CD14-positive monocyte (primary cell): ENCODE data around the gene TACC3. TPM values are rescaled to one million over a fixed set of nuclear protein-coding genes. Genes with fewer than 3 reads are reported as not detected.

Experiments used
- DNase-seq, 3 donors: peaks; one replicate each; pipeline ENCODE4 v3.0.0-alpha.2; 2011 to 2022
- H2AFZ ChIP-seq: 2 replicates; pipeline ENCODE4 v1.6.0; 2012; ENCODE audit warnings: mild to moderate bottlenecking, low read depth, low read length, inconsistent platforms; ENCODE audit not compliant: insufficient read depth, poor library complexity, severe bottlenecking
- H3K27ac ChIP-seq, 2 donors: 1 replicate in 1 of 2; 2 replicates in 1 of 2; pipeline ENCODE4 v1.5.1; 2012 to 2013; ENCODE audit warnings: low read length in 2 of 2, control low read depth in 1 of 2, inconsistent platforms in 1 of 2, low read depth in 1 of 2, mild to moderate bottlenecking in 1 of 2
- H3K27me3 ChIP-seq, 2 donors: one replicate each; pipeline versions ENCODE4 v1.6.0 to v1.6.1; 2011 to 2013; ENCODE audit warnings: low read length in 2 of 2; ENCODE audit not compliant: control insufficient read depth in 2 of 2, insufficient read depth in 2 of 2
- H3K36me3 ChIP-seq, 2 donors: replicated peaks in 1 of 2; 1 replicate in 1 of 2; 2 replicates in 1 of 2; pipeline versions ENCODE4 v1.5.1 to v1.6.1; 2012 to 2013; ENCODE audit warnings: low read length in 2 of 2, control low read depth in 1 of 2, inconsistent platforms in 1 of 2, mild to moderate bottlenecking in 1 of 2; ENCODE audit not compliant: insufficient read depth in 2 of 2, control insufficient read depth in 1 of 2
- H3K4me1 ChIP-seq, 2 donors: 1 replicate in 1 of 2; 2 replicates in 1 of 2; pipeline versions ENCODE4 v1.5.1 to v1.6.1; 2012 to 2013; ENCODE audit warnings: low read length in 2 of 2, control low read depth in 1 of 2, inconsistent platforms in 1 of 2, mild to moderate bottlenecking in 1 of 2, moderate library complexity in 1 of 2; ENCODE audit not compliant: insufficient read depth in 2 of 2, control insufficient read depth in 1 of 2
- H3K4me2 ChIP-seq: replicated peaks from 2 replicates; pipeline ENCODE3; 2012; ENCODE audit warnings: low read length, moderate library complexity, mild to moderate bottlenecking; ENCODE audit not compliant: poor library complexity, severe bottlenecking; ENCODE audit errors: extremely low read depth
- H3K4me3 ChIP-seq, 3 experiments: fragments of 200-600 bp in 1 of 3; sonication (generic) in 1 of 3; replicated peaks in 1 of 3; 1 replicate in 2 of 3; 2 replicates in 1 of 3; pipeline ENCODE4 v1.5.1; 2011 to 2013; ENCODE audit warnings: low read length in 3 of 3, mild to moderate bottlenecking in 3 of 3, control low read depth in 2 of 3, low read depth in 2 of 3, inconsistent platforms in 1 of 3, moderate library complexity in 1 of 3
- H3K79me2 ChIP-seq: 2 replicates; pipeline ENCODE4 v1.6.0; 2012; ENCODE audit warnings: mild to moderate bottlenecking, control low read depth, inconsistent platforms, low read length, moderate library complexity; ENCODE audit not compliant: insufficient read depth
- H3K9ac ChIP-seq: 2 replicates; pipeline ENCODE4 v1.6.0; 2017; ENCODE audit warnings: low read length, mild to moderate bottlenecking; ENCODE audit not compliant: insufficient read depth, poor library complexity, severe bottlenecking
- H3K9me3 ChIP-seq, 2 donors: replicated peaks in 1 of 2; 1 replicate in 1 of 2; 2 replicates in 1 of 2; pipeline versions ENCODE4 v1.5.1 to v1.6.1; 2012 to 2013; ENCODE audit warnings: low read length in 2 of 2, control low read depth in 1 of 2; ENCODE audit not compliant: control insufficient read depth in 1 of 2, insufficient read depth in 1 of 2
- H4K20me1 ChIP-seq: 2 replicates; pipeline ENCODE4 v1.6.0; 2012; ENCODE audit warnings: mild to moderate bottlenecking, low read length, control low read depth, moderate library complexity; ENCODE audit not compliant: insufficient read depth
- H3K27ac Mint-ChIP-seq, 7 donors: one replicate each; pipeline ENCODE4 v1.8.0; 2020; ENCODE audit warnings: mild to moderate bottlenecking in 7 of 7, mixed read lengths in 7 of 7, moderate library complexity in 6 of 7, inconsistent platforms in 2 of 7
- H3K27me3 Mint-ChIP-seq, 3 donors: one replicate each; pipeline ENCODE4 v1.8.0; 2021 to 2022; ENCODE audit warnings: low read depth in 3 of 3, mild to moderate bottlenecking in 3 of 3, mixed read lengths in 3 of 3, moderate library complexity in 3 of 3, inconsistent platforms in 1 of 3
- H3K36me3 Mint-ChIP-seq, 2 donors: one replicate each; pipeline ENCODE4 v1.8.0; 2020; ENCODE audit warnings: mixed read lengths in 2 of 2, inconsistent platforms in 1 of 2, mild to moderate bottlenecking in 1 of 2
- H3K4me1 Mint-ChIP-seq: one replicate; pipeline ENCODE4 v1.8.0; 2020; ENCODE audit warnings: mild to moderate bottlenecking, mixed read lengths
- H3K4me3 Mint-ChIP-seq, 2 donors: one replicate each; pipeline ENCODE4 v1.8.0; 2020; ENCODE audit warnings: mild to moderate bottlenecking in 2 of 2, mixed read lengths in 2 of 2, moderate library complexity in 1 of 2
- H3K9me3 Mint-ChIP-seq, 7 donors: one replicate each; pipeline ENCODE4 v1.8.0; 2020 to 2022; ENCODE audit warnings: mixed read lengths in 7 of 7, mild to moderate bottlenecking in 6 of 7, moderate library complexity in 6 of 7, inconsistent platforms in 2 of 7
- WGBS: methylation state at CpG from one replicate; pipeline ENCODE4 v1.1.5; 2013; ENCODE audit warnings: missing lambda C conversion rate; ENCODE audit not compliant: insufficient coverage; 5-methylcytosine and 5-hydroxymethylcytosine counted together
- intact Hi-C, 2 donors: fragments of 100-400 bp; cut with micrococcal nuclease; formaldehyde crosslinking; loops; one replicate each; pipeline versions ENCODE4 v1.15.0 to v1.15.1; 2023
- polyA plus RNA-seq, 3 donors: library from polyadenylated mRNA; depleted of rRNA in 1 of 3; unstranded in 2 of 3; stranded (reverse) in 1 of 3; fragments of 300-500 nt in 2 of 3; fragments of >200 nt in 1 of 3; fragmentation: Illumina TruSeq in 2 of 3; gene quantifications; 1 replicate in 2 of 3; 2 replicates in 1 of 3; pipeline ENCODE4 v1.2.3, GENCODE V29; 2012 to 2021
- TF ChIP-seq, protein P1 (sequence below): fragments of 200-600 bp; IDR thresholded peaks from one replicate; pipeline ENCODE4 v1.8.0; 2022; ENCODE audit warnings: antibody characterized with exemption, mild to moderate bottlenecking

The TACC3 gene
- polyA plus RNA-seq, 3 donors, result 43.7 to 84.2 (median 56.6) TPM

DNA sequence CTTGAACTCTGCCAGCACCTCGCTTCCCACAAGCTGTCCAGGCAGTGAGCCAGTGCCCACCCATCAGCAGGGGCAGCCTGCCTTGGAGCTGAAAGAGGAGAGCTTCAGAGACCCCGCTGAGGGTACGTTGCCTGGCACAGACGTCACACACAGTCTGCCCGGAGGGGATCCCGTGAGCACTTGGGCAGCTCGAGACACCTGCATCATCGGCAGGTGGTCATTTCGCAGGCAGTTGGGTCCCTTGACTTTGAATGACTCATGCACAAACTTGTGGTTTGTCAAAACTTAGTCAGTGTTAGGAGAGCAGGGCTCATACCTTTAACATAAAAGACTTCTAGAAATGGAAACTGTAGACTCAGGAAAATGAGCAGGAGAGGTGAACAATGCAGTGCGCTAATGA, 9.9 kb downstream of the TACC3 start:
- no peak overlapping the region for H3K4me3 Mint-ChIP-seq
- TF ChIP-seq, protein P1, sequence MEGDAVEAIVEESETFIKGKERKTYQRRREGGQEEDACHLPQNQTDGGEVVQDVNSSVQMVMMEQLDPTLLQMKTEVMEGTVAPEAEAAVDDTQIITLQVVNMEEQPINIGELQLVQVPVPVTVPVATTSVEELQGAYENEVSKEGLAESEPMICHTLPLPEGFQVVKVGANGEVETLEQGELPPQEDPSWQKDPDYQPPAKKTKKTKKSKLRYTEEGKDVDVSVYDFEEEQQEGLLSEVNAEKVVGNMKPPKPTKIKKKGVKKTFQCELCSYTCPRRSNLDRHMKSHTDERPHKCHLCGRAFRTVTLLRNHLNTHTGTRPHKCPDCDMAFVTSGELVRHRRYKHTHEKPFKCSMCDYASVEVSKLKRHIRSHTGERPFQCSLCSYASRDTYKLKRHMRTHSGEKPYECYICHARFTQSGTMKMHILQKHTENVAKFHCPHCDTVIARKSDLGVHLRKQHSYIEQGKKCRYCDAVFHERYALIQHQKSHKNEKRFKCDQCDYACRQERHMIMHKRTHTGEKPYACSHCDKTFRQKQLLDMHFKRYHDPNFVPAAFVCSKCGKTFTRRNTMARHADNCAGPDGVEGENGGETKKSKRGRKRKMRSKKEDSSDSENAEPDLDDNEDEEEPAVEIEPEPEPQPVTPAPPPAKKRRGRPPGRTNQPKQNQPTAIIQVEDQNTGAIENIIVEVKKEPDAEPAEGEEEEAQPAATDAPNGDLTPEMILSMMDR, result no peak
- H3K4me1 ChIP-seq, result peaks cover 35 to 40% of the 10 kb centered on the region in 2 donors
- peaks cover 0 to 22% (median 6%) of the 10 kb centered on the region in 7 donors for H3K9me3 Mint-ChIP-seq
- peaks cover 70% of the 10 kb centered on the region for H4K20me1 ChIP-seq
- H3K27me3 Mint-ChIP-seq, result peaks cover 0 to 2% (median 0%) of the 10 kb centered on the region in 3 donors
- H3K27ac ChIP-seq, result peak overlapping the region in 1 of 2 donors; percentile 38
- H2AFZ ChIP-seq, result no peak overlapping the region
- intact Hi-C loops, result no loop called here
- peaks cover 0 to 8% of the 10 kb centered on the region in 2 donors for H3K9me3 ChIP-seq
- peak overlapping the region in 1 of 7 donors; percentile 22 for H3K27ac Mint-ChIP-seq
- H3K4me3 ChIP-seq, result no peak overlapping the region
- peaks cover 38% of the 10 kb centered on the region for H3K4me1 Mint-ChIP-seq
- H3K9ac ChIP-seq, result no peak overlapping the region
- H3K36me3 Mint-ChIP-seq, result peaks cover 74 to 86% of the 10 kb centered on the region in 2 donors
- peaks cover 76 to 82% of the 10 kb centered on the region in 2 donors for H3K36me3 ChIP-seq
- DNase-seq, result no peak
- H3K4me2 ChIP-seq, result no peak overlapping the region
- 98% methylated on average over 8 of the region's 10 CpGs for WGBS
- H3K27me3 ChIP-seq, result no peaks in the 10 kb centered on the region
- peaks cover 93% of the 10 kb centered on the region for H3K79me2 ChIP-seq

- TF ChIP-seq, protein P1, result no peak
- no peak overlapping the region for H3K27ac ChIP-seq
- no peak overlapping the region for H3K4me3 Mint-ChIP-seq
- H3K9me3 ChIP-seq, result peaks cover 12 to 23% of the 10 kb centered on the region in 2 donors
- peaks cover 0 to 2% (median 0%) of the 10 kb centered on the region in 3 donors for H3K27me3 Mint-ChIP-seq
- H3K36me3 Mint-ChIP-seq, result peaks cover 88 to 97% of the 10 kb centered on the region in 2 donors
- no peak overlapping the region for H3K9ac ChIP-seq
- H3K4me2 ChIP-seq, result no peak overlapping the region
- H3K27me3 ChIP-seq, result no peaks in the 10 kb centered on the region
- no peak for DNase-seq
- H3K4me3 ChIP-seq, result no peak overlapping the region
- peaks cover 20% of the 10 kb centered on the region for H3K4me1 Mint-ChIP-seq
- peaks cover 18 to 22% of the 10 kb centered on the region in 2 donors for H3K4me1 ChIP-seq
- 98% methylated on average over 9 of the region's 10 CpGs for WGBS
- no peak overlapping the region for H2AFZ ChIP-seq
- H4K20me1 ChIP-seq, result peaks cover 71% of the 10 kb centered on the region
- H3K27ac Mint-ChIP-seq, result peak overlapping the region in 1 of 7 donors; percentile 58
- intact Hi-C loops, result no loop called here
- H3K36me3 ChIP-seq, result peaks cover 92 to 96% of the 10 kb centered on the region in 2 donors
- H3K9me3 Mint-ChIP-seq, result peaks cover 10 to 39% (median 21%) of the 10 kb centered on the region in 7 donors
- H3K79me2 ChIP-seq, result peaks cover 84% of the 10 kb centered on the region
Observed at GRCh38 chr4:1732911-1733310, 11.6 kb downstream of the TACC3 start.
